GM18873 (cell line): ENCODE measurements around the gene LIMCH1.

Source experiments
- ATAC-seq: cut with Tn5 transposase; IDR thresholded peaks from one replicate; pipeline ENCODE4 v1.9.1; 2021; ENCODE audit warnings: mild to moderate bottlenecking, moderate library complexity, moderate number of reproducible peaks; ENCODE audit not compliant: unreplicated experiment, low FRiP score

LIMCH1 gene

GRCh38 chr4:41600243-41600912 is 62.4 kb downstream of the LIMCH1 start:
- no peak for ATAC-seq

- ATAC-seq, result no peak
These were observed 63.1 kb downstream of the LIMCH1 start for GRCh38 chr4:41601025-41601424.

GRCh38 chr4:41602113-41602512 is 64.2 kb downstream of the LIMCH1 start:
- no peak for ATAC-seq

- no peak for ATAC-seq
These were observed 65.0 kb downstream of the LIMCH1 start for GRCh38 chr4:41602886-41603498.

- no peak for ATAC-seq
These were observed 71.9 kb downstream of the LIMCH1 start for GRCh38 chr4:41609851-41610250.

- ATAC-seq, result no peak
These were observed 72.5 kb downstream of the LIMCH1 start for GRCh38 chr4:41610474-41610873.

GRCh38 chr4:41611124-41611838 is 73.3 kb downstream of the LIMCH1 start:
- no peak for ATAC-seq

GRCh38 chr4:41611881-41612871 is 74.2 kb downstream of the LIMCH1 start:
- no peak for ATAC-seq

- ATAC-seq, result no peak
These were observed 75.4 kb downstream of the LIMCH1 start for GRCh38 chr4:41613386-41613785.

GRCh38 chr4:41613821-41614220 is 75.9 kb downstream of the LIMCH1 start:
- no peak for ATAC-seq

- ATAC-seq, result no peak
These were observed 76.6 kb downstream of the LIMCH1 start for GRCh38 chr4:41614519-41614918.

- ATAC-seq, result no peak
These were observed 81.2 kb downstream of the LIMCH1 start for GRCh38 chr4:41619161-41619560.

- no peak for ATAC-seq
These were observed 82.8 kb downstream of the LIMCH1 start for GRCh38 chr4:41620594-41621256.

- no peak for ATAC-seq
These were observed 84.8 kb downstream of the LIMCH1 start for GRCh38 chr4:41622787-41623186.

- no peak for ATAC-seq
These were observed 86.8 kb downstream of the LIMCH1 start for GRCh38 chr4:41624765-41625164.

- no peak for ATAC-seq
These were observed 87.6 kb downstream of the LIMCH1 start for GRCh38 chr4:41625531-41625930.

- ATAC-seq, result no peak
These were observed 91.0 kb downstream of the LIMCH1 start for GRCh38 chr4:41628936-41629335.

- ATAC-seq, result no peak
These were observed 93.6 kb downstream of the LIMCH1 start for GRCh38 chr4:41631523-41631922.

GRCh38 chr4:41632481-41633073 is 94.6 kb downstream of the LIMCH1 start:
- ATAC-seq, result no peak

GRCh38 chr4:41633321-41633720 is 95.4 kb downstream of the LIMCH1 start:
- ATAC-seq, result no peak
